ENCODE data around the gene BICDL1. TPM values are rescaled to one million over a fixed set of nuclear protein-coding genes. Genes with fewer than 3 reads are reported as not detected.

Gene BICDL1
- total and polyA plus RNA-seq, 10 of the 15 experiments (the other 5 are each of a cell fraction or from before 2014, with no cell fraction given): 0.72 to 12.3 (median 4.2) TPM

GRCh38 chr12:120024193-120024592 is 35.2 kb downstream of the BICDL1 start:
- H2AFZ ChIP-seq (ENCODE audit: control insufficient read depth, low read depth, low read length): no peak overlapping the region
- H3K36me3 ChIP-seq (ENCODE audit: control insufficient read depth in 2 of 2, insufficient read depth in 2 of 2, low read length in 1 of 2): no peaks in the 10 kb centered on the region
- H3K4me3 ChIP-seq: no peak overlapping the region
- ChIA-PET POLR2A (no interaction called here), CTCF (interaction anchor here (0.9 kb wide), 1 partner anchor 18 kb away, joined by 3 read pairs; no protein-coding TSS in a partner anchor), SMC1A (ENCODE audit: uncharacterized antibody, unreplicated experiment) (no interaction called here), RAD21 (ENCODE audit: unreplicated experiment) (no interaction called here)
- in situ Hi-C loops (cut with MboI) (no loop called here), intact Hi-C loops (cut with micrococcal nuclease; ENCODE audit: unreplicated experiment) (no loop called here)
- H4K20me1 ChIP-seq (ENCODE audit: control insufficient read depth, insufficient read depth): no peaks in the 10 kb centered on the region
- no peaks in the 10 kb centered on the region for H3K9me3 ChIP-seq (replicated peaks; ENCODE audit: control insufficient read depth, insufficient read depth, low read length)
- no peak for DNase-seq (ENCODE audit: low read depth, low spot score)
- H3K79me2 ChIP-seq (ENCODE audit: control insufficient read depth, insufficient read depth, low read length): no peaks in the 10 kb centered on the region
- WGBS (ENCODE audit: insufficient coverage, insufficient replicate concordance, low lambda C conversion rate, missing lambda C conversion rate): 7% methylated on average over 2 of the region's 2 CpGs
- no peak for ATAC-seq
- no peak for FAIRE-seq
- H3K4me1 ChIP-seq (ENCODE audit: control insufficient read depth, insufficient read depth, low read length): no peaks in the 10 kb centered on the region
- no peaks in the 10 kb centered on the region for H3K27me3 ChIP-seq (replicated peaks in 1 of 2; ENCODE audit: control insufficient read depth in 2 of 2, insufficient read depth in 2 of 2, low read length in 1 of 2)
- H3K4me2 ChIP-seq (ENCODE audit: control insufficient read depth, insufficient read depth): no peak overlapping the region
- no peak overlapping the region for H3K9ac ChIP-seq (ENCODE audit: control insufficient read depth, insufficient read depth, low read length)
- no peak overlapping the region for H3K27ac ChIP-seq (ENCODE audit: control insufficient read depth, insufficient read depth)
- no peak for TF ChIP-seq IKZF2 (IDR thresholded peaks at IDR 0.05)
- no peak for TF ChIP-seq BMI1 (IDR thresholded peaks at IDR 0.05; ENCODE audit: borderline replicate concordance)
- TF ChIP-seq SMC3 (IDR thresholded peaks at IDR 0.05; ENCODE audit: borderline replicate concordance, low read length): no peak
- TF ChIP-seq ATF3 (IDR thresholded peaks at IDR 0.05; ENCODE audit: borderline replicate concordance, extremely low read depth, low read depth, low read length): no peak
- no peak for TF ChIP-seq CUX1 (IDR thresholded peaks at IDR 0.05; ENCODE audit: insufficient replicate concordance, low read depth, low read length)
- TF ChIP-seq SUZ12 (IDR thresholded peaks at IDR 0.05; ENCODE audit: unreplicated experiment): no peak
- no peak for TF ChIP-seq MTA3 (IDR thresholded peaks at IDR 0.05; ENCODE audit: borderline replicate concordance, low read length)
- no peak for TF ChIP-seq SIN3A (IDR thresholded peaks at IDR 0.05; ENCODE audit: low read depth, low read length)
- TF ChIP-seq SRF (IDR thresholded peaks at IDR 0.05; ENCODE audit: low read depth in 2 of 2, low read length in 2 of 2): no peak
- TF ChIP-seq SUPT20H (IDR thresholded peaks at IDR 0.05; ENCODE audit: borderline replicate concordance, control insufficient read depth, low read depth, low read length): no peak
- no TSS peak for BruUV-seq (replicated peaks)
